NCI-H748 treated with DMSO at 0.1 percent for 48 hours (cell line): Measurements from ENCODE around the gene GLI3.

Source experiments
- DNase-seq: peaks from one replicate; lab custom pipeline; 2025; lab: John Stamatoyannopoulos, UW

GLI3 gene

GRCh38 chr7:41970941-41971340, 266.1 kb downstream of the GLI3 start:
- no peak for DNase-seq

- no peak for DNase-seq
Observed at GRCh38 chr7:41969561-41970105, 267.4 kb downstream of the GLI3 start.

- DNase-seq = no peak
Observed at GRCh38 chr7:41967156-41967555, 269.9 kb downstream of the GLI3 start.

- DNase-seq = no peak
Observed at GRCh38 chr7:41965951-41966505, 271.0 kb downstream of the GLI3 start.

- no peak for DNase-seq
Observed at GRCh38 chr7:41964849-41965745, 271.9 kb downstream of the GLI3 start.

- no peak for DNase-seq
Observed at GRCh38 chr7:41964183-41964753, 272.7 kb downstream of the GLI3 start.

GRCh38 chr7:41956705-41957104, 280.3 kb downstream of the GLI3 start:
- DNase-seq = no peak

GRCh38 chr7:41955893-41956675, 280.9 kb downstream of the GLI3 start:
- DNase-seq = no peak

- no peak for DNase-seq
Observed at GRCh38 chr7:41955451-41955850, 281.6 kb downstream of the GLI3 start.

- no peak for DNase-seq
Observed at GRCh38 chr7:41954976-41955375, 282.0 kb downstream of the GLI3 start.

GRCh38 chr7:41948503-41948902, 288.5 kb downstream of the GLI3 start:
- DNase-seq = no peak

GRCh38 chr7:41943094-41943577, 293.9 kb downstream of the GLI3 start:
- peak; percentile 9 for DNase-seq

GRCh38 chr7:41942468-41943093, 294.4 kb downstream of the GLI3 start:
- DNase-seq = no peak

GRCh38 chr7:41940760-41941343, 296.2 kb downstream of the GLI3 start:
- peak; percentile 62 for DNase-seq

GRCh38 chr7:41938371-41938770, 298.6 kb downstream of the GLI3 start:
- no peak for DNase-seq

GRCh38 chr7:41933427-41933826, 303.6 kb downstream of the GLI3 start:
- no peak for DNase-seq

GRCh38 chr7:41931263-41931646, 305.8 kb downstream of the GLI3 start:
- no peak for DNase-seq

- no peak for DNase-seq
Observed at GRCh38 chr7:41930538-41931262, 306.3 kb downstream of the GLI3 start.

- no peak for DNase-seq
Observed at GRCh38 chr7:41928781-41929180, 308.2 kb downstream of the GLI3 start.

- no peak for DNase-seq
Observed at GRCh38 chr7:41928166-41928565, 308.8 kb downstream of the GLI3 start.
